Hepatocyte (in vitro differentiated cells): ENCODE data around the gene SCAMP5.

Source experiments
- EZH2 ChIP-seq: fragments of 200-600 bp; sonication (generic); IDR thresholded peaks from 2 replicates; pipeline ENCODE4 v1.6.1; 2016; ENCODE audit warnings: antibody characterized with exemption, mild to moderate bottlenecking, borderline replicate concordance
- TF ChIP-seq, protein P1 (sequence below): fragments of 200-600 bp; sonication (generic); IDR thresholded peaks from 2 replicates; pipeline ENCODE4 v1.5.1; 2016; ENCODE audit warnings: antibody characterized with exemption, mild to moderate bottlenecking; ENCODE audit not compliant: poor library complexity

- TF ChIP-seq, protein P1, sequence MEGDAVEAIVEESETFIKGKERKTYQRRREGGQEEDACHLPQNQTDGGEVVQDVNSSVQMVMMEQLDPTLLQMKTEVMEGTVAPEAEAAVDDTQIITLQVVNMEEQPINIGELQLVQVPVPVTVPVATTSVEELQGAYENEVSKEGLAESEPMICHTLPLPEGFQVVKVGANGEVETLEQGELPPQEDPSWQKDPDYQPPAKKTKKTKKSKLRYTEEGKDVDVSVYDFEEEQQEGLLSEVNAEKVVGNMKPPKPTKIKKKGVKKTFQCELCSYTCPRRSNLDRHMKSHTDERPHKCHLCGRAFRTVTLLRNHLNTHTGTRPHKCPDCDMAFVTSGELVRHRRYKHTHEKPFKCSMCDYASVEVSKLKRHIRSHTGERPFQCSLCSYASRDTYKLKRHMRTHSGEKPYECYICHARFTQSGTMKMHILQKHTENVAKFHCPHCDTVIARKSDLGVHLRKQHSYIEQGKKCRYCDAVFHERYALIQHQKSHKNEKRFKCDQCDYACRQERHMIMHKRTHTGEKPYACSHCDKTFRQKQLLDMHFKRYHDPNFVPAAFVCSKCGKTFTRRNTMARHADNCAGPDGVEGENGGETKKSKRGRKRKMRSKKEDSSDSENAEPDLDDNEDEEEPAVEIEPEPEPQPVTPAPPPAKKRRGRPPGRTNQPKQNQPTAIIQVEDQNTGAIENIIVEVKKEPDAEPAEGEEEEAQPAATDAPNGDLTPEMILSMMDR = no peak
- no peak for TF ChIP-seq EZH2
Observed at GRCh38 chr15:75027551-75027950, 32.2 kb downstream of the SCAMP5 start.
